ENCODE results near the gene WFDC1. TPM values are rescaled to one million over a fixed set of nuclear protein-coding genes. Genes with fewer than 3 reads are reported as not detected.
"Not testable (repeated sequence)": the region's sequence is repeated elsewhere in the genome, so short reads cannot be mapped to it uniquely, and the experiment has no call there.

Gene WFDC1
- total and polyA plus RNA-seq, 4 donors, result 6.5 to 14.8 (median 11.4) TPM

DNA sequence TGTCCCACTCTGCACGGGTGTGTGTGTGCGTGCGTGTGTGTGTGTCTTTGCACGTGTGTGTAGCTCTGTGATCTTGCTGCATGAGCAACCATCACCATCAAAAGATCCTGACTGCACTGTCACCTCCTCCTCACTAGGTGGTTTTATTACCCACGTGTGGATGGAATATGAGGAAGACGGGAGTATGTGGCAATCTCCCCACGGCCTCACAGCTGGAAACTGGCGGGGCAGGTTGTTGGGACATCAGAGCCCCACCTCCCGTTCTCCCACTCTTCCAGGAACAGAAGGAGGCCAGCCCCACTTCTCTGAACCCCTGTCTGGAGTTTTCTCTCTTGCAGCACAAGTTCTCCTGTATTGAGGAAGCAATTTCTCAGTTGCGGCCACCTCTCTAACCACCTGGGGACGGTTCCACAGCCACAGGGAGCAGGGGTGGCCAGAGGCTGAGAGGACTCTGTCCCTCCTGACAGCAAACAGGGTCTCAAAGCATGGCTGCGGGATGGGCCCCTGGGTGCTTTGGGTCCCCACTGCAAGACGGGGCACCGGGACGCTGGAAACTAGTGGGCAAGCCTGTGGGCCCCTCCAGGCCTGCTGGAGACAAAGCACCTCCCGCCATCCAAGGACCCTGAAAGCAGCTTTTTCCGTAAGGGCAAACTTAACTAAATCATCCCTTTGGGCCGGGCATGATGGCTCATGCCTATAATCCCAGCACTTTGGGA, 45.8 kb downstream of the WFDC1 start:
- DNase-seq (peak in 1 of 3 donors; percentile 44), ATAC-seq (ENCODE audit: insufficient read depth, low FRiP score) (peak; percentile 29)
- Histone ChIP-seq H3K9ac (ENCODE audit: insufficient read depth in 1 of 2, low read length in 2 of 2) (no peak overlapping the region), H3K4me3 (no peak overlapping the region), H3K27me3 (ENCODE audit: control insufficient read depth in 3 of 3, insufficient read depth in 3 of 3, low read length in 2 of 3) (no peaks in the 10 kb centered on the region), H3K27ac (ENCODE audit: low read depth in 1 of 2, low read length in 1 of 2) (no peak overlapping the region), H3K4me1 (ENCODE audit: control insufficient read depth in 5 of 5, insufficient read depth in 5 of 5, low read length in 5 of 5) (no peaks in the 10 kb centered on the region), H3K36me3 (ENCODE audit: control insufficient read depth in 4 of 4, insufficient read depth in 4 of 4, low read length in 4 of 4) (no peaks in the 10 kb centered on the region), H3K9me3 (ENCODE audit: control insufficient read depth in 4 of 4, insufficient read depth in 3 of 4, low read length in 3 of 4) (no peaks in the 10 kb centered on the region)
- 58 to 59% methylated on average over 18 of the region's 18 CpGs for WGBS, 2 donors
- TF ChIP-seq, protein P1, sequence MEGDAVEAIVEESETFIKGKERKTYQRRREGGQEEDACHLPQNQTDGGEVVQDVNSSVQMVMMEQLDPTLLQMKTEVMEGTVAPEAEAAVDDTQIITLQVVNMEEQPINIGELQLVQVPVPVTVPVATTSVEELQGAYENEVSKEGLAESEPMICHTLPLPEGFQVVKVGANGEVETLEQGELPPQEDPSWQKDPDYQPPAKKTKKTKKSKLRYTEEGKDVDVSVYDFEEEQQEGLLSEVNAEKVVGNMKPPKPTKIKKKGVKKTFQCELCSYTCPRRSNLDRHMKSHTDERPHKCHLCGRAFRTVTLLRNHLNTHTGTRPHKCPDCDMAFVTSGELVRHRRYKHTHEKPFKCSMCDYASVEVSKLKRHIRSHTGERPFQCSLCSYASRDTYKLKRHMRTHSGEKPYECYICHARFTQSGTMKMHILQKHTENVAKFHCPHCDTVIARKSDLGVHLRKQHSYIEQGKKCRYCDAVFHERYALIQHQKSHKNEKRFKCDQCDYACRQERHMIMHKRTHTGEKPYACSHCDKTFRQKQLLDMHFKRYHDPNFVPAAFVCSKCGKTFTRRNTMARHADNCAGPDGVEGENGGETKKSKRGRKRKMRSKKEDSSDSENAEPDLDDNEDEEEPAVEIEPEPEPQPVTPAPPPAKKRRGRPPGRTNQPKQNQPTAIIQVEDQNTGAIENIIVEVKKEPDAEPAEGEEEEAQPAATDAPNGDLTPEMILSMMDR (IDR thresholded peaks at IDR 0.05; ENCODE audit: control extremely low read depth, extremely low read depth), result no peak

DNA sequence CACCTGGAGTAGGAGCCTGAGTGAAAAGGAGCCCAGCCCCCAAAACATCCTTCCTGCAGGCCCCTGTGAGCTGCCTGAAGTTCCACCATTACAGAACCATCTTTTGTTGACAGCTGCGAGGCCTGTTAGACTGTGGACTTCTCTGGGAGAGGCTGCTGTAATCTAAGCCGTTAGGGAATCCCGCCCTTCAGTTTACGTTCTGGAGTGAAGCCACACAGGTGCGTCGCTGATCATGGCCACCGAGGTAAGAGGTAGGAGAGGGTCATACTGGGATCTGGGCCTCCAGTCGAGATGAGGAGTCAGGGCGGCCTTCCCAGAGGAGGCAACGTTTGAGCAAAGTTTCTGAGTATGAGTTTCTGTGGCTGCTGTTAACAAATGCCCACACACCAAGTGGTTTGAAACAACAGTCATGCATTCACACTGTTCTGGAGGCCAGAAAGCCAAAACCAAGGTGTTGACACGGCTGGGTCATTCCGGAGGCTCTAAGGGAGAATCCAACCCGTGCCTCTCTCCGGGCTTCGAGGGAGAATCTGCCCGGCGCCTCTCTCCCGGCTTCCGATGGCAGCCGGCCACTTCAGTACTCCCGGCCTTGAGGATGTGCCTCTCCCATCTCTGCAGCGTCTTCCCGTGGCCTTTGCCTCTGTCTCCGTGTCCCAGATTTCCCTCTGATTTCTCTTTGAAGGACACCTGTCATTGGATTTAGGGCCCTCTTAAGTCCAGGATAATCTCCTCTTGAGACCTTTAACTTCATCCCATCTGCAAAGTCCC, 47.0 kb downstream of the WFDC1 start:
- no peaks in the 10 kb centered on the region for H3K27me3 ChIP-seq (ENCODE audit: control insufficient read depth in 3 of 3, insufficient read depth in 3 of 3, low read length in 2 of 3)
- no peak for ATAC-seq (ENCODE audit: insufficient read depth, low FRiP score)
- no peak overlapping the region for H3K27ac ChIP-seq (ENCODE audit: low read depth in 1 of 2, low read length in 1 of 2)
- H3K9ac ChIP-seq (ENCODE audit: insufficient read depth in 1 of 2, low read length in 2 of 2), result no peak overlapping the region
- H3K9me3 ChIP-seq (ENCODE audit: control insufficient read depth in 4 of 4, insufficient read depth in 3 of 4, low read length in 3 of 4), result no peaks in the 10 kb centered on the region
- no peak overlapping the region for H3K4me3 ChIP-seq
- WGBS, 2 donors, result 88 to 94% methylated on average over 24 of the region's 24 CpGs
- H3K4me1 ChIP-seq (ENCODE audit: control insufficient read depth in 5 of 5, insufficient read depth in 5 of 5, low read length in 5 of 5), result no peaks in the 10 kb centered on the region
- H3K36me3 ChIP-seq (ENCODE audit: control insufficient read depth in 4 of 4, insufficient read depth in 4 of 4, low read length in 4 of 4), result no peaks in the 10 kb centered on the region
- TF ChIP-seq, protein P1 (IDR thresholded peaks at IDR 0.05; ENCODE audit: control extremely low read depth, extremely low read depth), result no peak
- DNase-seq, result no peak

DNA sequence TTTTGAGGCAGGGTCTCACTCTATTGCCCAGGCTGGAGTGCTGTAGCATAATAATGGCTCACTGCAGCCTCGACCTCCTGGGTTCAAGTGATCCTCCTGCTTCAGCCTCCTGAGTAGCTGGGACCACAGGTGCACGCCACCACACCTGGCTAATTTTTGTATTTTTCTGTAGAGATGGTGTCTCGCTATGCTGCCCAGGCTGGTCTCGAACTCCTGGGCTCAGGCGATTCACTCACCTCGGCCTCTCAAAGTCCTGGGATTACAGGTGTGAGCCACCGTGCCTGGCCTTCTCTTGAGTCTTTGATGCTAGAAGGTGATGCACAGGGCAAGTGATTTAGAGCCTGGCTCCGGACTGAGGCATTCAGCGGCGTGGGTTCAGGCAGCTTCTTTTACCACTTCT, 49.1 kb downstream of the WFDC1 start:
- DNase-seq; H3K9ac ChIP-seq (ENCODE audit: insufficient read depth in 1 of 2, low read length in 2 of 2); H3K4me1 ChIP-seq (ENCODE audit: control insufficient read depth in 5 of 5, insufficient read depth in 5 of 5, low read length in 5 of 5); H3K27ac ChIP-seq (ENCODE audit: low read depth in 1 of 2, low read length in 1 of 2); H3K4me3 ChIP-seq; ATAC-seq (ENCODE audit: insufficient read depth, low FRiP score); H3K36me3 ChIP-seq (ENCODE audit: control insufficient read depth in 4 of 4, insufficient read depth in 4 of 4, low read length in 4 of 4); H3K9me3 ChIP-seq (ENCODE audit: control insufficient read depth in 4 of 4, insufficient read depth in 3 of 4, low read length in 3 of 4); H3K27me3 ChIP-seq (ENCODE audit: control insufficient read depth in 3 of 3, insufficient read depth in 3 of 3, low read length in 2 of 3): not testable (repeated sequence)
- 83 to 91% methylated on average over 10 of the region's 10 CpGs for WGBS, 2 donors

GRCh38 chr16:84344781-84345180, 50.1 kb downstream of the WFDC1 start:
- TF ChIP-seq, protein P1 (IDR thresholded peaks at IDR 0.05; ENCODE audit: control extremely low read depth, extremely low read depth), result no peak
- Histone ChIP-seq H3K4me1 (ENCODE audit: control insufficient read depth in 5 of 5, insufficient read depth in 5 of 5, low read length in 5 of 5) (no peaks in the 10 kb centered on the region), H3K9ac (ENCODE audit: insufficient read depth in 1 of 2, low read length in 2 of 2) (no peak overlapping the region), H3K4me3 (no peak overlapping the region), H3K27me3 (ENCODE audit: control insufficient read depth in 3 of 3, insufficient read depth in 3 of 3, low read length in 2 of 3) (no peaks in the 10 kb centered on the region), H3K36me3 (ENCODE audit: control insufficient read depth in 4 of 4, insufficient read depth in 4 of 4, low read length in 4 of 4) (no peaks in the 10 kb centered on the region), H3K9me3 (ENCODE audit: control insufficient read depth in 4 of 4, insufficient read depth in 3 of 4, low read length in 3 of 4) (no peaks in the 10 kb centered on the region), H3K27ac (ENCODE audit: low read depth in 1 of 2, low read length in 1 of 2) (no peak overlapping the region)
- DNase-seq (no peak), ATAC-seq (ENCODE audit: insufficient read depth, low FRiP score) (no peak)
- 88 to 94% methylated on average over 8 of the region's 8 CpGs for WGBS, 2 donors
